ENCODE data around the gene AADACL4. TPM values are rescaled to one million over a fixed set of nuclear protein-coding genes. Genes with fewer than 3 reads are reported as not detected.
"Not testable (repeated sequence)": the region's sequence is repeated elsewhere in the genome, so short reads cannot be mapped to it uniquely, and the experiment has no call there.

The AADACL4 gene
- total and polyA plus RNA-seq, 2 experiments from 2014 or later, result not detected

GRCh38 chr1:12709696-12710095 lies 65.8 kb downstream of the AADACL4 start:
- Histone ChIP-seq H3K36me3 (no peaks in the 10 kb centered on the region), H3K4me3 (no peak overlapping the region), H3K27me3 (no peaks in the 10 kb centered on the region), H3K9me3 (ENCODE audit: low read depth) (no peaks in the 10 kb centered on the region), H3K4me1 (ENCODE audit: low read depth) (no peaks in the 10 kb centered on the region), H3K27ac (no peak overlapping the region)
- TF ChIP-seq CTCF (IDR thresholded peaks at IDR 0.05; ENCODE audit: low read depth, low read length), result no peak
- no peak for DNase-seq (ENCODE audit: low read depth in 1 of 2, low spot score in 1 of 2)

GRCh38 chr1:12711536-12711935 lies 67.7 kb downstream of the AADACL4 start:
- TF ChIP-seq CTCF (IDR thresholded peaks at IDR 0.05; ENCODE audit: low read depth, low read length), result no peak
- Histone ChIP-seq H3K9me3 (ENCODE audit: low read depth) (no peaks in the 10 kb centered on the region), H3K27me3 (no peaks in the 10 kb centered on the region), H3K4me1 (ENCODE audit: low read depth) (no peaks in the 10 kb centered on the region), H3K36me3 (no peaks in the 10 kb centered on the region), H3K4me3 (no peak overlapping the region), H3K27ac (no peak overlapping the region)
- DNase-seq (ENCODE audit: low read depth in 1 of 2, low spot score in 1 of 2), result no peak

GRCh38 chr1:12712076-12712475 lies 68.2 kb downstream of the AADACL4 start:
- no peak overlapping the region for H3K4me3 ChIP-seq
- no peaks in the 10 kb centered on the region for H3K9me3 ChIP-seq (ENCODE audit: low read depth)
- no peaks in the 10 kb centered on the region for H3K4me1 ChIP-seq (ENCODE audit: low read depth)
- H3K27me3 ChIP-seq, result no peaks in the 10 kb centered on the region
- no peaks in the 10 kb centered on the region for H3K36me3 ChIP-seq
- no peak overlapping the region for H3K27ac ChIP-seq
- no peak for TF ChIP-seq CTCF (IDR thresholded peaks at IDR 0.05; ENCODE audit: low read depth, low read length)
- no peak for DNase-seq (ENCODE audit: low read depth in 1 of 2, low spot score in 1 of 2)

GRCh38 chr1:12712929-12713328 lies 69.0 kb downstream of the AADACL4 start:
- no peaks in the 10 kb centered on the region for H3K9me3 ChIP-seq (ENCODE audit: low read depth)
- H3K4me3 ChIP-seq, result no peak overlapping the region
- no peaks in the 10 kb centered on the region for H3K36me3 ChIP-seq
- no peak overlapping the region for H3K27ac ChIP-seq
- no peak for TF ChIP-seq CTCF (IDR thresholded peaks at IDR 0.05; ENCODE audit: low read depth, low read length)
- DNase-seq (ENCODE audit: low read depth in 1 of 2, low spot score in 1 of 2), result no peak
- H3K27me3 ChIP-seq, result no peaks in the 10 kb centered on the region
- no peaks in the 10 kb centered on the region for H3K4me1 ChIP-seq (ENCODE audit: low read depth)

- not testable (repeated sequence) for H3K9me3 ChIP-seq (ENCODE audit: low read depth); H3K27me3 ChIP-seq; H3K27ac ChIP-seq; H3K36me3 ChIP-seq; H3K4me3 ChIP-seq; H3K4me1 ChIP-seq (ENCODE audit: low read depth); DNase-seq (ENCODE audit: low read depth in 1 of 2, low spot score in 1 of 2)
Measured at GRCh38 chr1:12713651-12714050, 69.8 kb downstream of the AADACL4 start.

- Histone ChIP-seq H3K36me3 (no peaks in the 10 kb centered on the region), H3K27ac (no peak overlapping the region), H3K27me3 (no peaks in the 10 kb centered on the region), H3K4me3 (no peak overlapping the region), H3K4me1 (ENCODE audit: low read depth) (no peaks in the 10 kb centered on the region), H3K9me3 (ENCODE audit: low read depth) (no peaks in the 10 kb centered on the region)
- DNase-seq (ENCODE audit: low read depth in 1 of 2, low spot score in 1 of 2), result peak in 1 of 2 donors; percentile 19
- no peak for TF ChIP-seq CTCF (IDR thresholded peaks at IDR 0.05; ENCODE audit: low read depth, low read length)
Measured at GRCh38 chr1:12714710-12715475, 71.0 kb downstream of the AADACL4 start.

All from cardiac muscle cell (in vitro differentiated cells and primary cell).